GM12878 (cell line): ENCODE results near the gene CCER1. TPM values are rescaled to one million over a fixed set of nuclear protein-coding genes. Genes with fewer than 3 reads are reported as not detected.

Experiments
- ATAC-seq: fragments of 200-7000 bp; cut with Tn5 transposase; 3 replicates; pipeline ENCODE4 v1.9.1; 2020; ENCODE audit warnings: mild to moderate bottlenecking, moderate library complexity
- BruUV-seq: library from RNA; stranded (reverse); fragments of 400-500 nt; replicated peaks from 2 replicates; lab custom pipeline; 2021; lab: Mats Ljungman, UMichigan
- CTCF ChIA-PET: fragments of 300-600 bp; sonication (Branson Sonifier 250); formaldehyde crosslinking; extraction: SDS; loops from one replicate; lab custom pipeline; 2021; ENCODE audit warnings: inconsistent platforms; lab: Yijun Ruan, JAX
- POLR2A ChIA-PET: fragments of 350-600 bp; formaldehyde crosslinking; extraction: SDS; loops from one replicate; lab custom pipeline; 2021; ENCODE audit warnings: inconsistent platforms; lab: Charles Lee
- RAD21 ChIA-PET: fragments of 300-600 bp; sonication (Branson Sonifier 250); formaldehyde crosslinking; loops from one replicate; lab custom pipeline; 2023; ENCODE audit warnings: antibody characterized with exemption; ENCODE audit not compliant: unreplicated experiment; lab: Charles Lee
- SMC1A ChIA-PET: fragments of 300-600 bp; sonication (Branson Sonifier 250); formaldehyde crosslinking; loops from one replicate; lab custom pipeline; 2023; ENCODE audit not compliant: unreplicated experiment, uncharacterized antibody; lab: Charles Lee
- DNase-seq: peaks from one replicate; pipeline ENCODE4 v3.0.0-alpha.2; 2011; ENCODE audit warnings: low read depth, low spot score
- FAIRE-seq: peaks from 3 replicates; lab custom pipeline; 2011; peaks lifted over from hg19 to GRCh38; lab: Jason Lieb, UNC
- H2AFZ ChIP-seq: 2 replicates; pipeline ENCODE4 v1.6.0; 2011; ENCODE audit warnings: low read depth, low read length, control low read depth; ENCODE audit not compliant: control insufficient read depth
- H3K27ac ChIP-seq: 2 replicates; pipeline ENCODE4 v1.5.1; 2011; ENCODE audit warnings: control low read depth; ENCODE audit not compliant: control insufficient read depth, insufficient read depth
- H3K27me3 ChIP-seq, 2 experiments: replicated peaks in 1 of 2; 2 replicates each; pipeline versions ENCODE4 v1.6.0 to v1.6.1; 2011; ENCODE audit warnings: low read length in 1 of 2; ENCODE audit not compliant: control insufficient read depth in 2 of 2, insufficient read depth in 2 of 2
- H3K36me3 ChIP-seq, 2 experiments: 2 replicates each; pipeline ENCODE4 v1.5.1; 2011; ENCODE audit warnings: low read length in 1 of 2; ENCODE audit not compliant: control insufficient read depth in 2 of 2, insufficient read depth in 2 of 2
- H3K4me1 ChIP-seq: 2 replicates; pipeline ENCODE4 v1.6.1; 2011; ENCODE audit warnings: mild to moderate bottlenecking, low read length, moderate library complexity, mixed read lengths; ENCODE audit not compliant: control insufficient read depth, insufficient read depth
- H3K4me2 ChIP-seq: 2 replicates; pipeline ENCODE4 v1.6.0; 2011; ENCODE audit warnings: control low read depth; ENCODE audit not compliant: control insufficient read depth, insufficient read depth
- H3K4me3 ChIP-seq: fragments of 200-600 bp; sonication (generic); 2 replicates; pipeline ENCODE4 v1.5.1; 2016
- H3K79me2 ChIP-seq: 2 replicates; pipeline ENCODE4 v1.6.0; 2011; ENCODE audit warnings: low read length; ENCODE audit not compliant: control insufficient read depth, insufficient read depth
- H3K9ac ChIP-seq: 2 replicates; pipeline ENCODE4 v1.8.0; 2011; ENCODE audit warnings: low read length, control low read depth, mixed read lengths; ENCODE audit not compliant: control insufficient read depth, insufficient read depth
- H3K9me3 ChIP-seq: replicated peaks from 3 replicates; pipeline ENCODE4 v1.5.1; 2011; ENCODE audit warnings: mild to moderate bottlenecking, low read length; ENCODE audit not compliant: control insufficient read depth, insufficient read depth
- H4K20me1 ChIP-seq: 2 replicates; pipeline ENCODE4 v1.6.0; 2011; ENCODE audit not compliant: control insufficient read depth, insufficient read depth
- BHLHE40 ChIP-seq, 2 experiments: fragments of 450-650 bp in 1 of 2; IDR thresholded peaks; 2 replicates each; pipeline ENCODE4 v1.6.1; 2011 to 2017; ENCODE audit warnings: low read depth in 2 of 2, borderline replicate concordance in 1 of 2, improper control_type of control experiment in 1 of 2, low read length in 1 of 2, mild to moderate bottlenecking in 1 of 2
- CBFB ChIP-seq: IDR thresholded peaks from 2 replicates; pipeline ENCODE4 v1.6.1; 2016; ENCODE audit warnings: antibody characterized with exemption, low read depth
- IKZF1 ChIP-seq: fragments of 450-650 bp; conservative IDR thresholded peaks from 2 replicates; pipeline ENCODE4 v1.6.1; 2017; ENCODE audit warnings: antibody characterized with exemption, mild to moderate bottlenecking
- LARP7 ChIP-seq: fragments of 450-650 bp; IDR thresholded peaks from 2 replicates; pipeline ENCODE4 v1.6.1; 2017; ENCODE audit warnings: mild to moderate bottlenecking
- MYB ChIP-seq: fragments of 150-350 bp; IDR thresholded peaks from 2 replicates; pipeline ENCODE4 v1.6.1; 2014; ENCODE audit warnings: mild to moderate bottlenecking, low read depth, low read length, borderline replicate concordance
- NRF1 ChIP-seq: conservative IDR thresholded peaks from 2 replicates; pipeline ENCODE4 v1.6.1; 2011; ENCODE audit warnings: mild to moderate bottlenecking, low read depth, low read length, improper control_type of control experiment
- TAF1 ChIP-seq: IDR thresholded peaks from 2 replicates; pipeline ENCODE4 v1.6.1; 2011; ENCODE audit warnings: mild to moderate bottlenecking, low read depth, low read length, borderline replicate concordance
- WGBS: methylation state at CpG from one replicate; pipeline ENCODE4 v1.1.6; 2016; ENCODE audit warnings: low lambda C conversion rate; ENCODE audit not compliant: insufficient replicate concordance, insufficient coverage; ENCODE audit errors: missing lambda C conversion rate; 5-methylcytosine and 5-hydroxymethylcytosine counted together
- in situ Hi-C: fragments of 300-500 bp; cut with MboI; formaldehyde crosslinking; loops from 9 replicates; pipeline ENCODE4 v1.14.3; 2018; ENCODE audit warnings: mixed read lengths
- intact Hi-C: fragments of 100-400 bp; cut with micrococcal nuclease; formaldehyde crosslinking; loops from one replicate; pipeline ENCODE4 v1.14.2; 2022; ENCODE audit not compliant: unreplicated experiment
- polyA plus RNA-seq, 11 experiments: library from polyadenylated mRNA; depleted of rRNA in 4 of 11; unstranded in 6 of 11; stranded (reverse) in 5 of 11; fragments of >200 nt; fragmentation: Nextera tagmentation in 4 of 11; fragmentation: Illumina TruSeq in 1 of 11; extraction: Ambion mirVana in 4 of 11; extraction: Trizol in 1 of 11; gene quantifications; 1 replicate in 1 of 11; 2 replicates in 10 of 11; pipeline versions ENCODE4 v1.2.1 to v1.2.3, GENCODE V29; 2011 to 2016; ENCODE audit warnings: inconsistent platforms in 2 of 11, missing spikeins in 2 of 11, low read depth in 1 of 11
- total RNA-seq, 4 experiments: library from RNA; depleted of rRNA in 3 of 4; stranded (reverse); fragments of >200 nt in 3 of 4; fragmentation: Illumina TruSeq in 1 of 4; extraction: Trizol in 1 of 4; gene quantifications; 2 replicates each; pipeline versions ENCODE4 v1.2.1 to v1.2.3, GENCODE V29; 2013 to 2021
- TF ChIP-seq, protein P1 (sequence below): fragments of 450-650 bp; IDR thresholded peaks from 2 replicates; pipeline ENCODE4 v1.6.1; 2016; ENCODE audit warnings: mild to moderate bottlenecking
- TF ChIP-seq, protein P2 (sequence below), 3 experiments: IDR thresholded peaks in 2 of 3; conservative IDR thresholded peaks in 1 of 3; 2 replicates each; pipeline ENCODE4 v1.5.1; 2011; ENCODE audit warnings: low read depth in 3 of 3, low read length in 3 of 3, mild to moderate bottlenecking in 3 of 3, control low read depth in 2 of 3, moderate library complexity in 2 of 3, inconsistent platforms in 1 of 3, mixed read lengths in 1 of 3; ENCODE audit not compliant: control insufficient read depth in 2 of 3, insufficient read depth in 1 of 3; ENCODE audit errors: extremely low read depth in 1 of 3

The CCER1 gene
- total and polyA plus RNA-seq, 10 of the 15 experiments (the other 5 are each of a cell fraction or from before 2014, with no cell fraction given) = 0.01 TPM; not detected in 9

- TF ChIP-seq CBFB (no peak), NRF1 (no peak), LARP7 (no peak), IKZF1 (no peak), TAF1 (no peak), BHLHE40 (IDR thresholded peaks at IDR 0.05; ENCODE audit: borderline replicate concordance in 1 of 2, low read depth in 2 of 2, low read length in 1 of 2) (no peak), MYB (no peak)
- TF ChIP-seq, protein P1, sequence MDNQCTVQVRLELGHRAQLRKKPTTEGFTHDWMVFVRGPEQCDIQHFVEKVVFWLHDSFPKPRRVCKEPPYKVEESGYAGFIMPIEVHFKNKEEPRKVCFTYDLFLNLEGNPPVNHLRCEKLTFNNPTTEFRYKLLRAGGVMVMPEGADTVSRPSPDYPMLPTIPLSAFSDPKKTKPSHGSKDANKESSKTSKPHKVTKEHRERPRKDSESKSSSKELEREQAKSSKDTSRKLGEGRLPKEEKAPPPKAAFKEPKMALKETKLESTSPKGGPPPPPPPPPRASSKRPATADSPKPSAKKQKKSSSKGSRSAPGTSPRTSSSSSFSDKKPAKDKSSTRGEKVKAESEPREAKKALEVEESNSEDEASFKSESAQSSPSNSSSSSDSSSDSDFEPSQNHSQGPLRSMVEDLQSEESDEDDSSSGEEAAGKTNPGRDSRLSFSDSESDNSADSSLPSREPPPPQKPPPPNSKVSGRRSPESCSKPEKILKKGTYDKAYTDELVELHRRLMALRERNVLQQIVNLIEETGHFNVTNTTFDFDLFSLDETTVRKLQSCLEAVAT = no peak
- TF ChIP-seq, protein P2, sequence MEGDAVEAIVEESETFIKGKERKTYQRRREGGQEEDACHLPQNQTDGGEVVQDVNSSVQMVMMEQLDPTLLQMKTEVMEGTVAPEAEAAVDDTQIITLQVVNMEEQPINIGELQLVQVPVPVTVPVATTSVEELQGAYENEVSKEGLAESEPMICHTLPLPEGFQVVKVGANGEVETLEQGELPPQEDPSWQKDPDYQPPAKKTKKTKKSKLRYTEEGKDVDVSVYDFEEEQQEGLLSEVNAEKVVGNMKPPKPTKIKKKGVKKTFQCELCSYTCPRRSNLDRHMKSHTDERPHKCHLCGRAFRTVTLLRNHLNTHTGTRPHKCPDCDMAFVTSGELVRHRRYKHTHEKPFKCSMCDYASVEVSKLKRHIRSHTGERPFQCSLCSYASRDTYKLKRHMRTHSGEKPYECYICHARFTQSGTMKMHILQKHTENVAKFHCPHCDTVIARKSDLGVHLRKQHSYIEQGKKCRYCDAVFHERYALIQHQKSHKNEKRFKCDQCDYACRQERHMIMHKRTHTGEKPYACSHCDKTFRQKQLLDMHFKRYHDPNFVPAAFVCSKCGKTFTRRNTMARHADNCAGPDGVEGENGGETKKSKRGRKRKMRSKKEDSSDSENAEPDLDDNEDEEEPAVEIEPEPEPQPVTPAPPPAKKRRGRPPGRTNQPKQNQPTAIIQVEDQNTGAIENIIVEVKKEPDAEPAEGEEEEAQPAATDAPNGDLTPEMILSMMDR (IDR thresholded peaks at IDR 0.05 in 2 of 3, conservative IDR thresholded peaks at IDR 0.05 in 1 of 3; ENCODE audit: control insufficient read depth in 2 of 3, extremely low read depth in 1 of 3, insufficient read depth in 1 of 3, low read depth in 3 of 3, low read length in 3 of 3) = no peak
- Histone ChIP-seq H3K4me3 (no peak overlapping the region), H3K27ac (no peak overlapping the region), H3K4me2 (no peak overlapping the region), H3K36me3 (no peaks in the 10 kb centered on the region), H3K9ac (no peak overlapping the region), H4K20me1 (no peaks in the 10 kb centered on the region), H2AFZ (no peak overlapping the region), H3K9me3 (no peaks in the 10 kb centered on the region), H3K4me1 (no peaks in the 10 kb centered on the region), H3K79me2 (no peaks in the 10 kb centered on the region), H3K27me3 (no peaks in the 10 kb centered on the region)
- FAIRE-seq = no peak
- CTCF ChIA-PET = interaction anchor here (4.1 kb wide), 1 partner anchor 11 kb away, joined by 41 read pairs; no protein-coding TSS in a partner anchor
- in situ Hi-C loops = no loop called here
- intact Hi-C loops = loop anchor here (10.0 kb wide), 1 partner anchor 377 kb away; no protein-coding TSS in a partner anchor
- ATAC-seq = no peak
- no TSS peak for BruUV-seq
- SMC1A ChIA-PET = interaction anchor here (1.3 to 2.1 kb wide), 3 partner anchors 161 to 381 kb away, joined by 3 to 5 read pairs (median 5); no protein-coding TSS in a partner anchor
- RAD21 ChIA-PET = no interaction called here
- no peak for DNase-seq
- POLR2A ChIA-PET = no interaction called here
- 75% methylated on average over 7 of the region's 7 CpGs for WGBS
These were observed 7.1 kb downstream of the CCER1 start for GRCh38 chr12:90947869-90948268.
